Measurements from ENCODE around the gene NKD2. TPM values are rescaled to one million over a fixed set of nuclear protein-coding genes. Genes with fewer than 3 reads are reported as not detected.

Gene NKD2
- total and polyA plus RNA-seq, 2 experiments from 2014 or later, result 9.0 to 11.9 TPM

- TF ChIP-seq STAT1 (IDR thresholded peaks at IDR 0.05; ENCODE audit: unreplicated experiment) (no peak), CTCF (conservative IDR thresholded peaks at IDR 0.05; ENCODE audit: low read depth in 2 of 2) (peak in 1 of 2 experiments; percentile 52; a peak in 2 of 4 replicates)
- H3K27me3 Mint-ChIP-seq (ENCODE audit: insufficient read depth, low read depth, poor library complexity), result peaks cover 53% of the 10 kb centered on the region
- Histone ChIP-seq H3K4me2 (peak overlapping the region; percentile 81), H3K27me3 (ENCODE audit: insufficient read depth) (peaks cover 64% of the 10 kb centered on the region), H3F3A (replicated peaks; ENCODE audit: low read depth) (no peaks in the 10 kb centered on the region; the same call in 1 of the 2 replicates), H3K36me3 (ENCODE audit: insufficient read depth) (no peaks in the 10 kb centered on the region), H3K79me2 (replicated peaks; ENCODE audit: insufficient read depth) (no peaks in the 10 kb centered on the region), H2AFZ (peak overlapping the region; percentile 81), H3K9me2 (ENCODE audit: insufficient read depth) (no peaks in the 10 kb centered on the region), H4K20me1 (replicated peaks; ENCODE audit: insufficient read depth) (no peaks in the 10 kb centered on the region; the same call in 1 of the 2 replicates), H3K4me1 (ENCODE audit: insufficient read depth) (no peaks in the 10 kb centered on the region), H3K4me3 (peak overlapping the region; percentile 62), H3K27ac (ENCODE audit: low read depth) (no peak overlapping the region)
- ATAC-seq (peak; percentile 44), DNase-seq (ENCODE audit: low spot score) (peak; percentile 72)
- H3K4me3 Mint-ChIP-seq, result peak overlapping the region; percentile 69
- no peaks in the 10 kb centered on the region; the same call in 2 of the 3 replicates for H3K9me3 Mint-ChIP-seq
- no peaks in the 10 kb centered on the region for H3K36me3 Mint-ChIP-seq (ENCODE audit: low read depth)
- no peak overlapping the region for H3K27ac Mint-ChIP-seq
- peaks cover 21% of the 10 kb centered on the region for H3K4me1 Mint-ChIP-seq
Observed at GRCh38 chr5:1004461-1005248, 3.9 kb upstream of the NKD2 start.

GRCh38 chr5:1005249-1005851, 3.3 kb upstream of the NKD2 start:
- Mint-ChIP-seq H3K4me1 (peaks cover 28% of the 10 kb centered on the region), H3K36me3 (ENCODE audit: low read depth) (no peaks in the 10 kb centered on the region), H3K4me3 (no peak overlapping the region; the same call in 2 of the 3 replicates), H3K27ac (no peak overlapping the region), H3K27me3 (ENCODE audit: insufficient read depth, low read depth, poor library complexity) (peaks cover 60% of the 10 kb centered on the region), H3K9me3 (no peaks in the 10 kb centered on the region; the same call in 2 of the 3 replicates)
- Histone ChIP-seq H3K4me3 (peak overlapping the region; percentile 62), H3K79me2 (replicated peaks; ENCODE audit: insufficient read depth) (no peaks in the 10 kb centered on the region), H4K20me1 (replicated peaks; ENCODE audit: insufficient read depth) (no peaks in the 10 kb centered on the region; the same call in 1 of the 2 replicates), H3K36me3 (ENCODE audit: insufficient read depth) (no peaks in the 10 kb centered on the region), H2AFZ (peak overlapping the region; percentile 81; the same call in 1 of the 2 replicates), H3K27me3 (ENCODE audit: insufficient read depth) (peaks cover 71% of the 10 kb centered on the region), H3K4me1 (ENCODE audit: insufficient read depth) (peaks cover 2% of the 10 kb centered on the region; the same call in 1 of the 2 replicates), H3F3A (replicated peaks; ENCODE audit: low read depth) (no peaks in the 10 kb centered on the region; the same call in 1 of the 2 replicates), H3K4me2 (peak overlapping the region; percentile 81), H3K9me2 (ENCODE audit: insufficient read depth) (no peaks in the 10 kb centered on the region), H3K27ac (ENCODE audit: low read depth) (no peak overlapping the region)
- peak; percentile 1; the same call in 1 of the 3 replicates for ATAC-seq
- no peak for DNase-seq (ENCODE audit: low spot score)
- TF ChIP-seq POLR2AphosphoS5 (IDR thresholded peaks at IDR 0.05; ENCODE audit: low read depth), result no peak
- no peak for TF ChIP-seq ZNF331 (CRISPR knock-in tag; IDR thresholded peaks at IDR 0.05; ENCODE audit: low read depth)
- TF ChIP-seq STAT1 (IDR thresholded peaks at IDR 0.05; ENCODE audit: unreplicated experiment), result no peak
- no peak for TF ChIP-seq CTCF (conservative IDR thresholded peaks at IDR 0.05; ENCODE audit: low read depth in 2 of 2)

Data from GM23338 (cell line).